ENCODE results near the gene RPRD1B. TPM values are rescaled to one million over a fixed set of nuclear protein-coding genes. Genes with fewer than 3 reads are reported as not detected.

Gene RPRD1B
- total RNA-seq, 1 donor from 2014 or later, result 25.6 TPM

DNA sequence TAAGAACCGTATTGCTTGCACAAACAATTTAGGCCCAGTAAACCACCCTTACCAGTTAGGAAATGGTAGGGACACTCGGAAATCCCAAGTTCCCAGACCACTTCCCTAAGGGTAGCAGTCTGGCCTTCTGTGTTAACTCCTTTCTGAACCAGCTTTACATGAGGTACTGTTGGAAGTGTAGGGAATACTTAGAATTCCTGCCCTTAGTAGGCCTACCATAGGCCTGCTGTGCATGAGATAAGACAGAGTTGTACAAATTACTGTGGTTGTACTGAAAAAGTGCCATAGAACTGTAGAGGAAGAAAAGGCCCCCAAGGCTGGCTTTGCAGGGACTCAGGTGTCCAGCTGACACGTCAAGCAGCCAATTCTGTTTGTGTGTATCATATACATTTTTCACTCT lies 11.1 kb downstream of the RPRD1B start:
- Histone ChIP-seq H3K36me3 (peaks cover 84% of the 10 kb centered on the region), H3K4me3 (no peak overlapping the region), H3K4me1 (peaks cover 2% of the 10 kb centered on the region), H3K27me3 (ENCODE audit: low read depth) (no peaks in the 10 kb centered on the region), H3K9me3 (no peaks in the 10 kb centered on the region), H3K27ac (no peak overlapping the region)
- TF ChIP-seq, protein P1, sequence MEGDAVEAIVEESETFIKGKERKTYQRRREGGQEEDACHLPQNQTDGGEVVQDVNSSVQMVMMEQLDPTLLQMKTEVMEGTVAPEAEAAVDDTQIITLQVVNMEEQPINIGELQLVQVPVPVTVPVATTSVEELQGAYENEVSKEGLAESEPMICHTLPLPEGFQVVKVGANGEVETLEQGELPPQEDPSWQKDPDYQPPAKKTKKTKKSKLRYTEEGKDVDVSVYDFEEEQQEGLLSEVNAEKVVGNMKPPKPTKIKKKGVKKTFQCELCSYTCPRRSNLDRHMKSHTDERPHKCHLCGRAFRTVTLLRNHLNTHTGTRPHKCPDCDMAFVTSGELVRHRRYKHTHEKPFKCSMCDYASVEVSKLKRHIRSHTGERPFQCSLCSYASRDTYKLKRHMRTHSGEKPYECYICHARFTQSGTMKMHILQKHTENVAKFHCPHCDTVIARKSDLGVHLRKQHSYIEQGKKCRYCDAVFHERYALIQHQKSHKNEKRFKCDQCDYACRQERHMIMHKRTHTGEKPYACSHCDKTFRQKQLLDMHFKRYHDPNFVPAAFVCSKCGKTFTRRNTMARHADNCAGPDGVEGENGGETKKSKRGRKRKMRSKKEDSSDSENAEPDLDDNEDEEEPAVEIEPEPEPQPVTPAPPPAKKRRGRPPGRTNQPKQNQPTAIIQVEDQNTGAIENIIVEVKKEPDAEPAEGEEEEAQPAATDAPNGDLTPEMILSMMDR (IDR thresholded peaks at IDR 0.05), result no peak
- intact Hi-C loops (cut with DNase I), result no loop called here
- no peak for ATAC-seq
- DNase-seq, result no peak

- no peak for ATAC-seq
- intact Hi-C loops (cut with DNase I), result no loop called here
Observed at GRCh38 chr20:38046572-38046971, 13.0 kb downstream of the RPRD1B start.

GRCh38 chr20:38049800-38050199 lies 16.3 kb downstream of the RPRD1B start:
- H3K4me3 ChIP-seq, result no peak overlapping the region
- intact Hi-C loops (cut with DNase I), result no loop called here
- peaks cover 70% of the 10 kb centered on the region for H3K36me3 ChIP-seq
- DNase-seq (no peak), ATAC-seq (peak in 1 of 2 donors; percentile 12)
- H3K27me3 ChIP-seq (ENCODE audit: low read depth), result no peaks in the 10 kb centered on the region
- H3K9me3 ChIP-seq, result no peaks in the 10 kb centered on the region
- H3K4me1 ChIP-seq, result peaks cover 7% of the 10 kb centered on the region
- TF ChIP-seq, protein P1 (IDR thresholded peaks at IDR 0.05), result no peak
- H3K27ac ChIP-seq, result no peak overlapping the region

More at GRCh38 chr20:38046572-38046971, 13.0 kb downstream of the RPRD1B start:
- Histone ChIP-seq H3K4me3 (no peak overlapping the region), H3K9me3 (no peaks in the 10 kb centered on the region), H3K27me3 (ENCODE audit: low read depth) (no peaks in the 10 kb centered on the region), H3K36me3 (peaks cover 84% of the 10 kb centered on the region), H3K4me1 (peaks cover 6% of the 10 kb centered on the region), H3K27ac (no peak overlapping the region)
- TF ChIP-seq, protein P1 (IDR thresholded peaks at IDR 0.05), result no peak
- DNase-seq, result no peak

- ATAC-seq (no peak), DNase-seq (no peak)
- Histone ChIP-seq H3K4me1 (peaks cover 15% of the 10 kb centered on the region), H3K4me3 (no peak overlapping the region), H3K36me3 (peaks cover 61% of the 10 kb centered on the region), H3K27ac (no peak overlapping the region), H3K9me3 (no peaks in the 10 kb centered on the region), H3K27me3 (ENCODE audit: low read depth) (no peaks in the 10 kb centered on the region)
- TF ChIP-seq, protein P1 (IDR thresholded peaks at IDR 0.05), result no peak
- intact Hi-C loops (cut with DNase I), result no loop called here
Observed at GRCh38 chr20:38050686-38051085, 17.1 kb downstream of the RPRD1B start.

- DNase-seq (no peak), ATAC-seq (peak in 1 of 2 donors; percentile 27)
- no peaks in the 10 kb centered on the region for H3K9me3 ChIP-seq
- peaks cover 61% of the 10 kb centered on the region for H3K36me3 ChIP-seq
- intact Hi-C loops (cut with DNase I), result no loop called here
- TF ChIP-seq, protein P1 (IDR thresholded peaks at IDR 0.05), result no peak
- H3K27ac ChIP-seq, result no peak overlapping the region
- no peak overlapping the region for H3K4me3 ChIP-seq
- H3K27me3 ChIP-seq (ENCODE audit: low read depth), result no peaks in the 10 kb centered on the region
- H3K4me1 ChIP-seq, result peaks cover 15% of the 10 kb centered on the region
Observed at GRCh38 chr20:38052870-38053269, 19.3 kb downstream of the RPRD1B start.
